Measurements from ENCODE around the gene MTAP.
A peak's percentile ranks its signal among the peaks of the same experiment; 100 is the strongest.

Gene MTAP

GRCh38 chr9:21802418-21803000, at the start of gene MTAP:
TSS of gene MTAP (plus strand) at chr9:21802636. CDS start at chr9:21802749, 113 bp downstream.
- peak; percentile 94 for FAIRE-seq

GRCh38 chr9:21753523-21753922, 48.9 kb upstream of the MTAP start:
- FAIRE-seq = no peak

- FAIRE-seq = no peak
These were observed 47.7 kb upstream of the MTAP start for GRCh38 chr9:21754741-21755140.

- FAIRE-seq = no peak
These were observed 43.9 kb upstream of the MTAP start for GRCh38 chr9:21758540-21758939.

GRCh38 chr9:21761309-21761901, 41.0 kb upstream of the MTAP start:
- FAIRE-seq = no peak

- no peak for FAIRE-seq
These were observed 40.4 kb upstream of the MTAP start for GRCh38 chr9:21762064-21762463.

GRCh38 chr9:21764846-21765245, 37.6 kb upstream of the MTAP start:
- no peak for FAIRE-seq

GRCh38 chr9:21766096-21766495, 36.3 kb upstream of the MTAP start:
- no peak for FAIRE-seq

GRCh38 chr9:21770871-21771560, 31.4 kb upstream of the MTAP start:
- no peak for FAIRE-seq

GRCh38 chr9:21777701-21778100, 24.7 kb upstream of the MTAP start:
- FAIRE-seq = no peak

GRCh38 chr9:21778304-21778703, 24.1 kb upstream of the MTAP start:
- FAIRE-seq = no peak

- no peak for FAIRE-seq
These were observed 23.0 kb upstream of the MTAP start for GRCh38 chr9:21779397-21779796.

- FAIRE-seq = no peak
These were observed 20.8 kb upstream of the MTAP start for GRCh38 chr9:21781656-21782055.

- no peak for FAIRE-seq
These were observed 20.2 kb upstream of the MTAP start for GRCh38 chr9:21782205-21782604.

GRCh38 chr9:21788752-21789151, 13.7 kb upstream of the MTAP start:
- no peak for FAIRE-seq

- peak; percentile 97 for FAIRE-seq
These were observed 12.8 kb upstream of the MTAP start for GRCh38 chr9:21789541-21790037.

- FAIRE-seq = no peak
These were observed 7.0 kb upstream of the MTAP start for GRCh38 chr9:21795483-21795882.

GRCh38 chr9:21796768-21797167, 5.7 kb upstream of the MTAP start:
- no peak for FAIRE-seq

GRCh38 chr9:21800931-21801682, 1.3 kb upstream of the MTAP start:
- no peak for FAIRE-seq

GRCh38 chr9:21801683-21802417, 586 bp upstream of the MTAP start:
- no peak for FAIRE-seq

- FAIRE-seq = no peak
These were observed 1.2 kb downstream of the MTAP start for GRCh38 chr9:21803649-21804048.

- no peak for FAIRE-seq
These were observed 1.9 kb downstream of the MTAP start for GRCh38 chr9:21804331-21804730.

- FAIRE-seq = no peak
These were observed 2.4 kb downstream of the MTAP start for GRCh38 chr9:21804791-21805190.

Data from A204.1 (cell line).